Measurements from ENCODE around the gene MT1B. TPM values are rescaled to one million over a fixed set of nuclear protein-coding genes. Genes with fewer than 3 reads are reported as not detected.

MT1B gene
- total RNA-seq, 1 donor: not detected

DNA sequence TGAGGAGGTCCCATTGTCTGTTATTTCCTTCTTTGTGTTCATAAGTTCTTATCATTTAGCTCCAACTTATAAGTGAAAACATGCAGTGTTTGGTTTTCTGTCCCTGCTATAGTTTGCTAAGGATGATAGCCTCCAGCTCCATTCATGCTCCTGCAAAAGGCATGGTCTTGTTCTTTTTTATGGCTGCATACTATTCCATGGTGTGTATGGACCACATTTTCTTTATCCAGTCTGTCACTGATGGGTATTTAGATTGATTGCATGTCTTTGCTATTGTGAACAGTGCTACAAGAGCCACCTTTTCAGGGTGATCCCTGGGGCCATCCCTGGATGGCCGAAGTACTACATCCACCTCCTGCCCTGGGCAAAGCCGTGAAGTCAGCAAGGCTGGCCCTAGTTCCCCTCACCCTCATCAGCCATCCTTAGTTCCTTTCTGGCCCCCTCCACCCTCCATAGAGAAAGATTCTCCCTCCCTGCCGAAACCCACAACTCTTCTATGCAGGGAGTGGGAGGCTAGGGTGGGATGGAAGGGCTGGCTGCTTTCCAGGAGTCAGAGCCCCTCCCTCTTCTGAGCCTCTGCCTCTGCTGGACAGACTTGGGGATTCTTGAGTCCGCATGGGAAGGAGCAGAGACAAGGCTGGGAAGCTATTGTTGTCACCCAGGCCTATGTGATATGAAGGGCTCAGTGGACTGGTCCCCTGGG, 38.9 kb downstream of the MT1B start:
- Histone ChIP-seq H3K27me3 (ENCODE audit: insufficient read depth, low read length) (no peaks in the 10 kb centered on the region), H3K36me3 (ENCODE audit: insufficient read depth, low read length) (no peaks in the 10 kb centered on the region), H3K9me3 (ENCODE audit: low read depth, low read length) (no peaks in the 10 kb centered on the region), H3K4me3 (ENCODE audit: insufficient read depth, low read length) (no peak overlapping the region), H3K4me2 (ENCODE audit: insufficient read depth, low read length) (no peak overlapping the region), H3K4me1 (ENCODE audit: insufficient read depth, low read length) (no peaks in the 10 kb centered on the region), H3K79me2 (ENCODE audit: insufficient read depth, low read length) (no peaks in the 10 kb centered on the region), H3K27ac (ENCODE audit: low read depth, low read length) (no peak overlapping the region), H4K20me1 (ENCODE audit: insufficient read depth, low read length) (no peaks in the 10 kb centered on the region), H2AFZ (ENCODE audit: low read length) (no peak overlapping the region)
- TF ChIP-seq, protein P1, sequence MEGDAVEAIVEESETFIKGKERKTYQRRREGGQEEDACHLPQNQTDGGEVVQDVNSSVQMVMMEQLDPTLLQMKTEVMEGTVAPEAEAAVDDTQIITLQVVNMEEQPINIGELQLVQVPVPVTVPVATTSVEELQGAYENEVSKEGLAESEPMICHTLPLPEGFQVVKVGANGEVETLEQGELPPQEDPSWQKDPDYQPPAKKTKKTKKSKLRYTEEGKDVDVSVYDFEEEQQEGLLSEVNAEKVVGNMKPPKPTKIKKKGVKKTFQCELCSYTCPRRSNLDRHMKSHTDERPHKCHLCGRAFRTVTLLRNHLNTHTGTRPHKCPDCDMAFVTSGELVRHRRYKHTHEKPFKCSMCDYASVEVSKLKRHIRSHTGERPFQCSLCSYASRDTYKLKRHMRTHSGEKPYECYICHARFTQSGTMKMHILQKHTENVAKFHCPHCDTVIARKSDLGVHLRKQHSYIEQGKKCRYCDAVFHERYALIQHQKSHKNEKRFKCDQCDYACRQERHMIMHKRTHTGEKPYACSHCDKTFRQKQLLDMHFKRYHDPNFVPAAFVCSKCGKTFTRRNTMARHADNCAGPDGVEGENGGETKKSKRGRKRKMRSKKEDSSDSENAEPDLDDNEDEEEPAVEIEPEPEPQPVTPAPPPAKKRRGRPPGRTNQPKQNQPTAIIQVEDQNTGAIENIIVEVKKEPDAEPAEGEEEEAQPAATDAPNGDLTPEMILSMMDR (IDR thresholded peaks at IDR 0.05; ENCODE audit: extremely low read depth, low read depth, low read length): no peak
- DNase-seq (ENCODE audit: insufficient read length, low spot score, missing footprints): no peak

DNA sequence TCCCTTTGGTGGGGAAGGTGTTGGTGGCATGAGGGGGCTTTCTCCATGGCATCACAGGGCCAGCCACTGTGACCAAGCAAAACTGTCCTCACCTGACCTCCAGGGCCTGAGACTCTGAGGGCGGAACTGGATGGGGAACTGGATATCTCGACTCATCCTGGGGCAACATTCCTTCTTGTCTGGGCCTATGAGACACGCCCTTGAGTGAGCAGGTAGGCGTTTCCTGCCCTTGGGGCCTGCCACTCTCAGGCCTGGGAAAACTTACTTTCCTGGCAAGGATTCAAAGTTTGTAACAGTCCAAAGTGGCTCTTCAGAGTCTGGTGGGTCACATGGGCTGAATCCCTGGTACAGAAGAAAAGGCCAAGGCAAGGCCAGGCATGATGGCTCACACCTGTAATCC, 40.2 kb downstream of the MT1B start:
- no peak overlapping the region for H2AFZ ChIP-seq (ENCODE audit: low read length)
- DNase-seq (ENCODE audit: insufficient read length, low spot score, missing footprints): no peak
- no peaks in the 10 kb centered on the region for H4K20me1 ChIP-seq (ENCODE audit: insufficient read depth, low read length)

DNA sequence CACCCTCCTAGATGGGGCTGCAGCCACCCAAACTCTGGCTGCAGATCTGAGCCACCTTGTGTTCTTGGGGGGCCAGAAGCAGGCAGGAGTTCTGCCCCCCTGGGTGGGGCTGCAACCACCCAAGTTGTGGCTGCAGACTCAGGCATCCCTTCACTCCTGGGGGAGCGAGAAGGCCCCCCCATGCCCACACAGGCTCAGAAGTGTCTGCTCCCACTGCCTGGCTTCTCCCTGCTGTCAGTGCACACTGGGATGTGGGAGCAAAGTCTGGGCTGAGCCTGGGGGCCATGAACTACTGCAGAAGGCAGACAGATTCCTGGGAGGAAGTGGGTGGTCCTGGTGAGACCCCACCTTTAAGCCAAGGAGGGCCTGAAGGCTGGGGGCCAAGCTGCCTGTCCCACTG, 43.6 kb downstream of the MT1B start:
- H4K20me1 ChIP-seq (ENCODE audit: insufficient read depth, low read length): no peaks in the 10 kb centered on the region
- H3K36me3 ChIP-seq (ENCODE audit: insufficient read depth, low read length): no peaks in the 10 kb centered on the region
- H2AFZ ChIP-seq (ENCODE audit: low read length): no peak overlapping the region
- TF ChIP-seq, protein P1 (IDR thresholded peaks at IDR 0.05; ENCODE audit: extremely low read depth, low read depth, low read length): no peak
- no peaks in the 10 kb centered on the region for H3K79me2 ChIP-seq (ENCODE audit: insufficient read depth, low read length)
- H3K4me2 ChIP-seq (ENCODE audit: insufficient read depth, low read length): no peak overlapping the region
- no peak for DNase-seq (ENCODE audit: insufficient read length, low spot score, missing footprints)
- H3K4me3 ChIP-seq (ENCODE audit: insufficient read depth, low read length): no peak overlapping the region
- no peaks in the 10 kb centered on the region for H3K4me1 ChIP-seq (ENCODE audit: insufficient read depth, low read length)
- H3K9me3 ChIP-seq (ENCODE audit: low read depth, low read length): no peaks in the 10 kb centered on the region
- no peaks in the 10 kb centered on the region for H3K27me3 ChIP-seq (ENCODE audit: insufficient read depth, low read length)
- no peak overlapping the region for H3K27ac ChIP-seq (ENCODE audit: low read depth, low read length)

More for the DNA sequence above, 40.2 kb downstream of the MT1B start:
- no peak overlapping the region for H3K4me3 ChIP-seq (ENCODE audit: insufficient read depth, low read length)
- H3K79me2 ChIP-seq (ENCODE audit: insufficient read depth, low read length): no peaks in the 10 kb centered on the region
- TF ChIP-seq, protein P1 (IDR thresholded peaks at IDR 0.05; ENCODE audit: extremely low read depth, low read depth, low read length): no peak
- H3K9me3 ChIP-seq (ENCODE audit: low read depth, low read length): no peaks in the 10 kb centered on the region
- H3K4me1 ChIP-seq (ENCODE audit: insufficient read depth, low read length): no peaks in the 10 kb centered on the region
- no peaks in the 10 kb centered on the region for H3K36me3 ChIP-seq (ENCODE audit: insufficient read depth, low read length)
- H3K27ac ChIP-seq (ENCODE audit: low read depth, low read length): no peak overlapping the region
- no peaks in the 10 kb centered on the region for H3K27me3 ChIP-seq (ENCODE audit: insufficient read depth, low read length)
- no peak overlapping the region for H3K4me2 ChIP-seq (ENCODE audit: insufficient read depth, low read length)

DNA sequence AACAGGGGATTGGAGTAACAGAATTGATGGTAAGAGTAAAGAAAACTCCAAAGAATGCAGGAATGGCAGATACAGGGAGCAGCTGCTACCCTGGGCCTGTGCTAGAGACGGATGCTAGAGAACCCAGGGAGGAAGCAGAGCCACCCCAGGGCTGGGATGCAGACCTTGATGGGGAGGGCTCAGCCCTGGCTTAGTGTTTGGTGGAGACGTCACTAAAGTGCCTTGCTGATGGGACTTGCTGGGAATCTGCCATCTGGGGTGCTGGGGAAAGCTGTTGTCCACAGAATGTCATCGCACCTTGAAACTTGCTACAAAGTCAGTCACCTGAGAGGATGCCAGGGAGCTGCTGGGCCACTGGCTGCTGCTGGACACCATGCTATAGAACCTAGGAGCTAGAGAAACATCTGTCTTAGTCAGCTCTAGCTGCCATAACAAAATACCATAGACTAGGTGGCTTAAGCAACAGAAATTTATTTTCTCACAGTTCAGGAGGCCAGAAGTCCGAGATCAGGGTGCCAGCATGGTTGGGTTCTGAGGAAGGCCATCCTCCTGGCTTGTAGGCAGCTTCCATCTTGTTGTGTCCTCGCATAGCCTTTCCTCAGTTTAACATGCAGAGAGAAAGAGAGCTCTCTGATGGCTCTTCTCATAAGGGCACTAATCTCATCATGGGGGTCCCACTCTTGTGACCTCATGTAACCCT, 45.9 kb downstream of the MT1B start:
- no peak overlapping the region for H3K4me3 ChIP-seq (ENCODE audit: insufficient read depth, low read length)
- H3K4me1 ChIP-seq (ENCODE audit: insufficient read depth, low read length): no peaks in the 10 kb centered on the region
- TF ChIP-seq, protein P1 (IDR thresholded peaks at IDR 0.05; ENCODE audit: extremely low read depth, low read depth, low read length): no peak
- no peaks in the 10 kb centered on the region for H3K79me2 ChIP-seq (ENCODE audit: insufficient read depth, low read length)
- no peak for DNase-seq (ENCODE audit: insufficient read length, low spot score, missing footprints)
- no peak overlapping the region for H2AFZ ChIP-seq (ENCODE audit: low read length)
- H3K27me3 ChIP-seq (ENCODE audit: insufficient read depth, low read length): no peaks in the 10 kb centered on the region
- no peak overlapping the region for H3K4me2 ChIP-seq (ENCODE audit: insufficient read depth, low read length)
- no peaks in the 10 kb centered on the region for H3K9me3 ChIP-seq (ENCODE audit: low read depth, low read length)
- H4K20me1 ChIP-seq (ENCODE audit: insufficient read depth, low read length): no peaks in the 10 kb centered on the region
- H3K36me3 ChIP-seq (ENCODE audit: insufficient read depth, low read length): no peaks in the 10 kb centered on the region
- H3K27ac ChIP-seq (ENCODE audit: low read depth, low read length): no peak overlapping the region
